ENCODE measurements around the gene PYGL. TPM values are rescaled to one million over a fixed set of nuclear protein-coding genes. Genes with fewer than 3 reads are reported as not detected.
"Not testable (repeated sequence)": the region's sequence is repeated elsewhere in the genome, so short reads cannot be mapped to it uniquely, and the experiment has no call there.

The PYGL gene
- polyA plus RNA-seq, 3 donors: 17.7 to 147 (median 95.5) TPM

- H3K27ac ChIP-seq (ENCODE audit: low read depth, low read length): not testable (repeated sequence)
- 92 to 100% (median 100%) methylated on average over 1 of the region's 1 CpG for WGBS, 3 donors
Measured at GRCh38 chr14:50897005-50897404, 47.3 kb downstream of the PYGL start.

DNA sequence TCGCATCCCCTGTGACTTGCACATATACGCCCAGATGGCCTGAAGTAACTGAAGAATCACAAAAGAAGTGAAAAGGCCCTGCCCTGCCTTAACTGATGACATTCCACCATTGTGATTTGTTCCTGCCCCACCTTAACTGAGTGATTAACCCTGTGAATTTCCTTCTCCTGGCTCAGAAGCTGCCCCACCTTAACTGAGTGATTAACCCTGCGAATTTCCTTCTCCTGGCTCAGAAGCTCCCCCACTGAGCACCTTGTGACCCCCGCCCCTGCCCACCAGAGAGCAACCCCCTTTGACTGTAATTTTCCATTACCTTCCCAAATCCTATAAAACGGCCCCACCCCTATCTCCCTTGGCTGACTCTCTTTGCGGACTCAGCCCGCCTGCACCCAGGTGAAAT is 47.9 kb downstream of the PYGL start:
- H3K27ac ChIP-seq (ENCODE audit: low read depth, low read length): not testable (repeated sequence)
- whole genome bisulfite sequencing, 3 donors: 82 to 93% (median 89%) methylated on average over 5 of the region's 7 CpGs

GRCh38 chr14:50892255-50892654 is 52.0 kb downstream of the PYGL start:
- H3K27ac ChIP-seq (ENCODE audit: low read depth, low read length): no peak overlapping the region
- WGBS, 3 donors: 78 to 81% (median 79%) methylated on average over 5 of the region's 5 CpGs

DNA sequence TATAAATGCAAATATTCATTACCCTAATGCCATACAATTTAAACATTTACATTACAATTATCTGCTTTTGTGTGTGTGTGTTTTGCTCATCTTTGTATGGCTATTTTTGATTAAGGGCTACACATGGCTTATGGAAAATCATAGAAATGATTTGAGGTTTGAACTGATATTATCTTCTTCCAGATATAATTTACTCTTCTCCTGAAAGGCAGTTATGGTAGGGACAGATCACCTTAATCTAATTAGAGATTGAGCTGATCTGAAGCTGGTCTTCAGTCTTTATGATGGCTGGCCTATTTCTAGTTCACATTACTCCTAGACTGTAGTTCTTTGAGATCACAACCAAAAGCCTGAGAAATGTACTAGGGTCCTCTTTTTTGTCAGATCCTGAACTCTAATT is 56.8 kb downstream of the PYGL start:
- no peak overlapping the region for H3K27ac ChIP-seq (ENCODE audit: low read depth, low read length)

GRCh38 chr14:50883827-50884197 is 60.5 kb downstream of the PYGL start:
- WGBS, 3 donors: 70 to 82% (median 78%) methylated on average over 1 of the region's 1 CpG
- no peak overlapping the region for H3K27ac ChIP-seq (ENCODE audit: low read depth, low read length)

- 65 to 70% (median 66%) methylated on average over 8 of the region's 8 CpGs for WGBS, 3 donors
- no peak overlapping the region for H3K27ac ChIP-seq (ENCODE audit: low read depth, low read length)
Measured at GRCh38 chr14:50882932-50883826, 61.1 kb downstream of the PYGL start.

DNA sequence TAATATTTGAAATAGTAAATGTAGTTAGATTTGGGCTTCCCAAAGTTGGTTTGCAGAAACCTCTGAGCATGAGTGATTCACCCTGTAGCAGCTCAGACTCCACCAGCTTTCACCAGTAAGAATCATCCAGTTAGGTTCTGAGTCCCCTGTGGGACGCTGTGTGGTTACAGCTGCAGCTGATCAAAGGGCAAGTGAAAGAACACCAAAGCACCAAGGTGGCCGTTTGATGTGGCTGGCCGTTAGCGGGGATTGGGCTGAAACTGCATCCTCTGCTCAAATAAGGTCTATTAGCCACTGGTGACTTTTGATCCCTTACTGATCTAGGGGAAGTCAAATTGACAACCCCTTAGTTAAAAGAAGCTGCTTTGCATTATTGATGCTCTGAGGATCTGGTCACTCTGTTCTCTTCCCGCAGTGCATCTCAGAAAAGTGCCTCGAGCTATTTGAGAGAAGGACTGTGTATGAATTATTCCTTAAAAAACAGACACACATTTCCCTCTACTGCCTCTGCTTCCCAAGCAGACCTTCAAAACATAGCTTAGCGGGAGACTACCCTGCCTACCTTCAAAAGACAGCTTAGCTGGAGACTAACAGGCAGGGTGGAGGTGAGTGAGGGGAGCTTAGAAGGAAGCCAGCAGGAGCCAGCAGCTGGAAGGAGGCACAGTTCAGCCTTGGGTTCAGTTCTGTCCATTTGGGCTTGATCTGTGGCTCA is 68.8 kb downstream of the PYGL start:
- WGBS, 3 donors: 47 to 57% (median 54%) methylated on average over 7 of the region's 7 CpGs
- H3K27ac ChIP-seq (ENCODE audit: low read depth, low read length): no peak overlapping the region

DNA sequence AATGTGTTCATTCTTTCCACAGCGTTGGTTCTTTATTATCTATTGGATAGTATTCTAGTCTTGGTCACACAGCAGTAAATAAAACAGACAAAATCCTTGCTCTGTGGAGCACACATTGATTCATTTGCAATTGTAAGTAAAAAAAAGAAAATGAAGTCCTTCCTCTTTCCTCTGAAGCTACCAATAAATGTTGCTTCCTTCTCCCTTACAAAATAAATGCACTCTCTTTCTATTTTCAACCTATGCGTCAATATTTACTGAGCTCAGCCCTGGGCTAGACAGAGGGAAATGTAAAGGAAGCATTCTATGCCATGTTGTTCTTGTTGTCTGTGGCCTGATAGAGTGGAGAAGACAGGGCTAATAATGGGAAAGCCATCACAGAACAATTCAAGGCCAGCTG is 69.5 kb downstream of the PYGL start:
- H3K27ac ChIP-seq (ENCODE audit: low read depth, low read length): no peak overlapping the region
- 46 to 69% (median 55%) methylated on average over 2 of the region's 2 CpGs for WGBS, 3 donors

DNA sequence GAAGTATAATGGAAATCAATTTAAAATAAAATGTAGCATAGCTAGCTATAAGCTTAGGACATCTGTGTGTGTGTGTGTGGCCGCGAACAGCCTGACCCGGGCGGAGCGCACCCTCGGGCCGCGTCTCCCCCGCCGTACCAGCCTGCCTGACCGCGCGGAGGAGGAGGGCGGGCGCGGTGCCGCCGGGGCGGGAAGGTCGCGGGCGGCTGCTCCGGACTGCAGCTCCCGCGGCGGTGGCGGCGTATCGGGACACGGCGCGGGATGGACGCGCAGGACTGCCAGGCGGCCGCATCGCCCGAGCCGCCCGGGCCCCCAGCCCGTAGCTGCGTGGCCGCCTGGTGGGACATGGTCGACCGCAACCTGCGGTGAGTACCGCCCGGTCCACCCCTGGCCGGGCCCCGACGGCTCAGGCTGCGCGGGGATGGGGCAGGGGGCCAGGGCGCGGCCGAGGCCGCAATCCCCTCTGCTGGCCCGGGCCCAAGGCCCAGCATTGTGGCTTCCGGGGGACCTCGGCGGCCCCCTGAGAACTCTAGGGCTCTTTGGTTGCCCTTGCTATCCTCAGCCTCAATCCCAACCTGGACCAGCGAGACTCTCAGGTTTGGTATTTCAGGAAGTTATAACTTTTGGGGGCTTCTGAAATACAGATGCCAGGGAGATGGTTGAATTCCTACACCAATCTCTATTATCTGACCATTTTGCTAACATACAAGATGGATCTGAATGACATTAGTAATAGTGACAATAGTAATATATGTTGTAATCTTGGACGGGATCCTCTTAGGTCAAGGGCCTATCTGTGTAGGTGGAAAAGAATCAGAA is 72.2 kb downstream of the PYGL start, which contains the start of gene ABHD12B:
TSS of gene ABHD12B (plus strand) at position 140 of the 819 bp plus-strand sequence. CDS start at position 262, 122 bp downstream.
- no peak within 1 kb of the TSS for H3K27ac ChIP-seq (ENCODE audit: low read depth, low read length)
- 7 to 13% (median 10%) methylated on average over 26 to 63 of the region's 63 CpGs for WGBS, 3 donors

- H3K27ac ChIP-seq (ENCODE audit: low read depth, low read length): no peak overlapping the region
- WGBS, 3 donors: 84 to 94% (median 85%) methylated on average over 5 of the region's 5 CpGs
Measured at GRCh38 chr14:50871228-50871627, 73.1 kb downstream of the PYGL start.

GRCh38 chr14:50865391-50866076 is 78.7 kb downstream of the PYGL start:
- H3K27ac ChIP-seq (ENCODE audit: low read depth, low read length): no peak overlapping the region
- 43 to 74% (median 50%) methylated on average over 11 of the region's 11 CpGs for WGBS, 3 donors

DNA sequence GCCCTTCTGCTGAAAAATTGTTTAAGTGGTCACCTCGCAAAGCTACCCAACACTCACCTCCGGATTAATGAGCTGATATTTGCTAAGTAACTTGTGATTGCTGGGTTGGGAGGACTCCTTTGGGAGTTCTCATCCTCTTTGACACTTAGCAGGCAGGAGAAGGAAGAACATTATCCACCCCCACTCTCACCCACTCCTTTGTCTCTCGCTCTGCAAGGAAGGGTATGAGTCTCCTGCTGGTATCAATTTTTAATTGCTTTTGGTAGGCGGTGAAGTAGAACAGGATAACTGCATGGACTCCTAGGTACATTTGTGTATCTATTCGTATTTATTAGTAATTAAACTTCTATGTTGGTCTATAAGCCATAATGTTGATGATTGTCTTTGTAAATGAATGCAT is 79.3 kb downstream of the PYGL start:
- 83 to 93% (median 93%) methylated on average over 5 of the region's 5 CpGs for WGBS, 3 donors
- no peak overlapping the region for H3K27ac ChIP-seq (ENCODE audit: low read depth, low read length)

- no peak overlapping the region for H3K27ac ChIP-seq (ENCODE audit: low read depth, low read length)
Measured at GRCh38 chr14:50864237-50864636, 80.0 kb downstream of the PYGL start.

GRCh38 chr14:50862036-50862570 is 82.2 kb downstream of the PYGL start:
- no peak overlapping the region for H3K27ac ChIP-seq (ENCODE audit: low read depth, low read length)
- WGBS, 3 donors: 73 to 78% (median 74%) methylated on average over 4 of the region's 4 CpGs

GRCh38 chr14:50860478-50861086 is 83.7 kb downstream of the PYGL start:
- 2 to 3% (median 2%) methylated on average over 6 of the region's 6 CpGs for WGBS, 3 donors
- H3K27ac ChIP-seq (ENCODE audit: low read depth, low read length): no peak overlapping the region

DNA sequence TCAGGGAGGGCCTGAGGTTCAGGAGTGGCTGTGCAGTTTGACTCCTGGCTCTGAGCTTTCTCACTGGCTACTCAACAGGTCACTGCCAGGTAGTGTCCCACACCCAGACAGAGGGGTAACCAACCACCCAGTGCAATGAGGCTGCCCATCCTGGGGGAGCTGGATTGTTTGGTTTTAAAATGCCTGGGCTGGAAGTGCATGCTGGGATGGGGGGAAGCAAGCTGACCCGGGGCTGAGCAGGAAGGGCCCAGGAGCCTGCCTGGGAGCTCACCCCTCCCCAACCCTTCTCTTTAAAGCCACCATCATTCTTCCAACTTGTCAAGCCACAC is 85.0 kb downstream of the PYGL start:
- 5 to 20% (median 7%) methylated on average over 1 of the region's 1 CpG for WGBS, 3 donors
- H3K27ac ChIP-seq (ENCODE audit: low read depth, low read length): no peak overlapping the region

GRCh38 chr14:50856660-50857059 is 87.6 kb downstream of the PYGL start:
- no peak overlapping the region for H3K27ac ChIP-seq (ENCODE audit: low read depth, low read length)
- WGBS, 3 donors: 81 to 94% (median 83%) methylated on average over 5 of the region's 5 CpGs

DNA sequence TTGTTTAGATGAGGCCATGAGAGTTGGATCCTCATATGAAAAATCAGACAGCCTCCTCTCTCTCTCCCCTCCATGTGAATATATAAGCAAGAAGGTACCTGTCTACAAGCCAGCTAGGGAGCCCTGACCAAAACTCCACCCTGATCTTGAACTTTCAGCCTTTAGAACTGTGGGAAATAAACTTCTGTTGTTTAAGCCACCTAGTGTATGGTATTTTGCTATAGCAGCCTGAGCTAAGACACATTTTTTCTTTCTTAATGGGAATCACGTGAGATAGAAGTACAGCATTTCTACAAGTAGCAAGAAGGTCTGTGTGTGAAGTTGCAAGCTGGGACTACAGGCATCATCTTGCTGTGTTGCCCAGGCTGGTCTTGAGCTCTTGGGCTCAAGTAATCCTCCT is 88.7 kb downstream of the PYGL start:
- 55 to 80% (median 56%) methylated on average over 1 of the region's 1 CpG for WGBS, 3 donors
- no peak overlapping the region for H3K27ac ChIP-seq (ENCODE audit: low read depth, low read length)

All from adipose tissue (tissue), 3 donors.